ENCODE measurements around the gene SLC22A1. TPM values are rescaled to one million over a fixed set of nuclear protein-coding genes. Genes with fewer than 3 reads are reported as not detected.

The SLC22A1 gene
- total RNA-seq, 1 experiment from 2014 or later = 0.86 TPM

GRCh38 chr6:160156842-160157241 is 35.2 kb downstream of the SLC22A1 start:
- H3K4me1 ChIP-seq (ENCODE audit: control insufficient read depth in 1 of 2, insufficient read depth in 2 of 2, low read length in 2 of 2) = no peaks in the 10 kb centered on the region
- H3K79me2 ChIP-seq (ENCODE audit: insufficient read depth, low read length) = no peaks in the 10 kb centered on the region
- no peaks in the 10 kb centered on the region for H3K36me3 ChIP-seq (ENCODE audit: control insufficient read depth in 1 of 2, insufficient read depth in 2 of 2, low read length in 2 of 2)
- no TSS peak for BruUV-seq (replicated peaks)
- DNase-seq (ENCODE audit: low read depth, low spot score) = no peak
- H3K9ac ChIP-seq (ENCODE audit: low read length) = no peak overlapping the region
- intact Hi-C loops (cut with micrococcal nuclease) = no loop called here
- ChIA-PET POLR2A (no interaction called here), CTCF (no interaction called here), RAD21 (ENCODE audit: low non-redundant PET in 1 of 2, low total read pairs in 2 of 2, uncharacterized antibody in 2 of 2, unreplicated experiment in 2 of 2) (no interaction called here)
- TF ChIP-seq ELF1 (IDR thresholded peaks at IDR 0.05; ENCODE audit: borderline replicate concordance, low read depth) = no peak
- no peak for TF ChIP-seq SRF (IDR thresholded peaks at IDR 0.05; ENCODE audit: low read depth)
- TF ChIP-seq EZH2phosphoT487 (IDR thresholded peaks at IDR 0.05; ENCODE audit: borderline replicate concordance) = no peak
- no peak for TF ChIP-seq CTCF (IDR thresholded peaks at IDR 0.05 in 2 of 3, conservative IDR thresholded peaks at IDR 0.05 in 1 of 3; ENCODE audit: borderline replicate concordance in 1 of 3, insufficient read depth in 1 of 3, low read depth in 2 of 3, low read length in 2 of 3)
- no peak for TF ChIP-seq TCF7L2 (IDR thresholded peaks at IDR 0.05; ENCODE audit: borderline replicate concordance, extremely low read depth, insufficient read depth, insufficient read length)
- TF ChIP-seq REST (IDR thresholded peaks at IDR 0.05; ENCODE audit: low read depth) = no peak
- no peak for TF ChIP-seq ZBTB33 (IDR thresholded peaks at IDR 0.05; ENCODE audit: extremely low read depth, insufficient replicate concordance, low read length)
- no peak for TF ChIP-seq CBX3 (IDR thresholded peaks at IDR 0.05; ENCODE audit: low read depth)
- no peak for TF ChIP-seq JUND (IDR thresholded peaks at IDR 0.05)
- no peak for TF ChIP-seq ATF3 (IDR thresholded peaks at IDR 0.05)
- TF ChIP-seq POLR2AphosphoS5 (IDR thresholded peaks at IDR 0.05; ENCODE audit: low read depth, low read length) = no peak
- TF ChIP-seq YY1 (IDR thresholded peaks at IDR 0.05; ENCODE audit: extremely low read depth, insufficient replicate concordance, low read depth, low read length) = no peak
- no peak overlapping the region for H3K4me2 ChIP-seq (ENCODE audit: low read length)
- no peak overlapping the region for H3K4me3 ChIP-seq (replicated peaks in 1 of 2; ENCODE audit: low read depth in 1 of 2, low read length in 2 of 2)
- H3K9me3 ChIP-seq (ENCODE audit: control insufficient read depth in 1 of 2, insufficient read depth in 1 of 2, low read depth in 1 of 2, low read length in 2 of 2) = no peaks in the 10 kb centered on the region
- no peaks in the 10 kb centered on the region for H3K27me3 ChIP-seq (ENCODE audit: insufficient read depth, low read length)
- no peaks in the 10 kb centered on the region for H4K20me1 ChIP-seq (ENCODE audit: insufficient read depth)
- no peak overlapping the region for H2AFZ ChIP-seq (ENCODE audit: low read depth, low read length, poor library complexity, severe bottlenecking)
- ATAC-seq = no peak
- no peak overlapping the region for H3K27ac ChIP-seq (ENCODE audit: low read depth, low read length)
- H3K9me2 ChIP-seq (ENCODE audit: insufficient read depth) = no peaks in the 10 kb centered on the region
